ENCODE data around the gene ZXDC. TPM values are rescaled to one million over a fixed set of nuclear protein-coding genes. Genes with fewer than 3 reads are reported as not detected.

Gene ZXDC
- total RNA-seq, 1 experiment from 2014 or later: 28.3 TPM

DNA sequence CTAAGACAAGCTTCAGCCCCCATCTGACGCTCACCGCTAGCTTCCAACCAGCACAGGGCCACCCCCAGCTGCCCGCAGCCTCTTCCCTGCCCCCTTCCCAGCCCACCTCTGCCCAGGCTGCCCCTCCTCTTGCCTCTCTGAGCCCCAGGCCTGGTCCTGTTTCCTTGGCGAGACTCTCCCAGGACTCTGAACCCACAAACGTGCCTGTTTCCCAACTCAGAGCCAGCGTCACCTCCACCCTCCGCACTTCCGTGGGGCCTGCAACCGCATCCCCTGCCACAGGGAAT, 35.0 kb downstream of the ZXDC start:
- Histone ChIP-seq H3K79me1 (ENCODE audit: insufficient read depth, low read depth, low read length, poor library complexity, severe bottlenecking) (no peaks in the 10 kb centered on the region), H4K91ac (ENCODE audit: insufficient read length, low read depth, low read length) (no peak overlapping the region), H3K23me2 (ENCODE audit: insufficient read length, low read depth, low read length, poor library complexity, severe bottlenecking) (no peaks in the 10 kb centered on the region), H2BK12ac (ENCODE audit: insufficient read length, low read depth, low read length) (no peak overlapping the region), H3T11ph (ENCODE audit: low read length) (no peak overlapping the region), H2BK15ac (ENCODE audit: low read depth, low read length) (no peak overlapping the region), H3K56ac (ENCODE audit: insufficient read length, low read depth, low read length) (no peak overlapping the region), H2AK5ac (ENCODE audit: insufficient read length, low read length) (no peak overlapping the region), H4K8ac (replicated peaks; ENCODE audit: insufficient read length, low read depth, low read length) (no peak overlapping the region), H4K20me1 (ENCODE audit: control insufficient read depth, insufficient read depth, insufficient read length) (no peaks in the 10 kb centered on the region), H3K9ac (ENCODE audit: extremely low read depth, insufficient read length, low read length) (no peak overlapping the region), H2BK120ac (ENCODE audit: low read depth, low read length, poor library complexity, severe bottlenecking) (no peak overlapping the region), H3K4ac (ENCODE audit: low read depth, low read length) (no peak overlapping the region), H3K79me2 (ENCODE audit: insufficient read depth, low read length) (no peaks in the 10 kb centered on the region), H3K27me3 (ENCODE audit: insufficient read depth, low read length) (no peaks in the 10 kb centered on the region), H2AFZ (ENCODE audit: low read length) (no peak overlapping the region), H3K23ac (ENCODE audit: insufficient read length, low read depth, low read length) (no peak overlapping the region), H3K4me1 (ENCODE audit: insufficient read depth, low read length) (no peaks in the 10 kb centered on the region), H2BK20ac (ENCODE audit: low read depth, low read length, poor library complexity, severe bottlenecking) (no peak overlapping the region), H4K5ac (ENCODE audit: insufficient read length, low read depth, low read length) (no peak overlapping the region), H3K9me3 (ENCODE audit: control insufficient read depth, low read depth, low read length) (no peaks in the 10 kb centered on the region), H3K27ac (ENCODE audit: insufficient read length, low read depth, low read length) (no peak overlapping the region), H3K18ac (ENCODE audit: insufficient read length, low read depth, low read length) (no peak overlapping the region), H2BK5ac (ENCODE audit: insufficient read length, low read length) (no peak overlapping the region), H3K4me2 (ENCODE audit: insufficient read depth, insufficient read length, low read length) (no peak overlapping the region), H3K14ac (ENCODE audit: insufficient read depth, low read length) (no peak overlapping the region; the same call in 1 of the 2 replicates)
- TF ChIP-seq, protein P1, sequence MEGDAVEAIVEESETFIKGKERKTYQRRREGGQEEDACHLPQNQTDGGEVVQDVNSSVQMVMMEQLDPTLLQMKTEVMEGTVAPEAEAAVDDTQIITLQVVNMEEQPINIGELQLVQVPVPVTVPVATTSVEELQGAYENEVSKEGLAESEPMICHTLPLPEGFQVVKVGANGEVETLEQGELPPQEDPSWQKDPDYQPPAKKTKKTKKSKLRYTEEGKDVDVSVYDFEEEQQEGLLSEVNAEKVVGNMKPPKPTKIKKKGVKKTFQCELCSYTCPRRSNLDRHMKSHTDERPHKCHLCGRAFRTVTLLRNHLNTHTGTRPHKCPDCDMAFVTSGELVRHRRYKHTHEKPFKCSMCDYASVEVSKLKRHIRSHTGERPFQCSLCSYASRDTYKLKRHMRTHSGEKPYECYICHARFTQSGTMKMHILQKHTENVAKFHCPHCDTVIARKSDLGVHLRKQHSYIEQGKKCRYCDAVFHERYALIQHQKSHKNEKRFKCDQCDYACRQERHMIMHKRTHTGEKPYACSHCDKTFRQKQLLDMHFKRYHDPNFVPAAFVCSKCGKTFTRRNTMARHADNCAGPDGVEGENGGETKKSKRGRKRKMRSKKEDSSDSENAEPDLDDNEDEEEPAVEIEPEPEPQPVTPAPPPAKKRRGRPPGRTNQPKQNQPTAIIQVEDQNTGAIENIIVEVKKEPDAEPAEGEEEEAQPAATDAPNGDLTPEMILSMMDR (conservative IDR thresholded peaks at IDR 0.05): no peak
- Mint-ChIP-seq H3K4me1 (peaks cover 21 to 34% of the 10 kb centered on the region in 2 experiments), H3K27me3 (ENCODE audit: low read depth) (peaks cover 2% of the 10 kb centered on the region; the same call in 1 of the 2 replicates), H3K27ac (peak overlapping the region in 2 of 3 experiments; percentile 15 to 58; a peak in 3 of 7 replicates), H3K36me3 (ENCODE audit: insufficient read depth in 1 of 3, low read depth in 3 of 3) (peaks cover 0 to 31% (median 20%) of the 10 kb centered on the region in 3 experiments; a peak in 5 of 7 replicates), H3K9me3 (no peaks in the 10 kb centered on the region), H3K4me3 (no peak overlapping the region)
- WGBS (ENCODE audit: extremely low coverage, insufficient read length, low lambda C conversion rate): no CpG with 5 or more reads among the region's 9 CpGs
- DNase-seq: no peak
